Uterus (tissue), 2 donors: ENCODE results near the gene INPP4A.

Experiments used
- POLR2A ChIP-seq, 2 donors: fragments of 450-650 bp; IDR thresholded peaks; one replicate each; pipeline ENCODE4 v1.6.1; 2016; ENCODE audit warnings: antibody characterized with exemption in 2 of 2, mild to moderate bottlenecking in 1 of 2, moderate library complexity in 1 of 2
- TF ChIP-seq, protein P1 (sequence below), 4 experiments: fragments of 200-600 bp in 2 of 4; fragments of 450-650 bp in 2 of 4; sonication (generic) in 2 of 4; IDR thresholded peaks; one replicate each; pipeline ENCODE4 v1.5.1; 2016 to 2019; ENCODE audit warnings: antibody characterized with exemption in 4 of 4, mild to moderate bottlenecking in 2 of 4, moderate library complexity in 1 of 4

DNA sequence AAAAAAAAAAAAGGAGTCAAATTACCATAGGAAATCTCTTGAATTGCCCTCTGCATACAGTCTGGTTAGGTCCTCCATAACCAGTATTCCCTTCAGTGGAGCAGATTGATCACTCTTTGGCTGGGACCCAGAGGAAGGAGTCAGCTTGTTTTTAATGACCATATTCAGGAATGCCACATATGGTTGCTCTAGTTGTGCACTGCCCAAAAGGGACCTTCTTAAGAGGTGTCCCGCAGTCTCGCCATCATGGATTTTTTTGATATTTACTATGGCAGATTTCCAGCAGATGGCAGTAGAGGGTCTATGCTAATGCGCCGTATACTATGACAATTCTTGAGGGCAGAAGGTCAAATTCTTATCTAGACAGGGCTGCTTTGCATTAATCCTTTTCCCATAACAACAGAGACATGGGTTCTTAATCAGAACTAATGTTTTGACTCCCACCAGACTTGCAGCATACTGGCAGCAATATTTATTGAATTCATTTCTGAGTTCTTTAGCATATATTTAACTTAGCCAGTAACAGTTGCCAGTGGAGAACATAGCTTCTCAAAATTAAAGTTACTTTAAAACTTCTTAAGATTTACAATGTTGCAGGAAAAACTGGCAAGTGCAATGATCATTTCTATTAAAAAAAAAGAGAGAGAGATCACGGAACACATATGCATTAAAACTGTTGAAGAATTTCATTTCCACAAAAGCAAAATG lies 31.8 kb upstream of the INPP4A start:
- TF ChIP-seq, protein P1, sequence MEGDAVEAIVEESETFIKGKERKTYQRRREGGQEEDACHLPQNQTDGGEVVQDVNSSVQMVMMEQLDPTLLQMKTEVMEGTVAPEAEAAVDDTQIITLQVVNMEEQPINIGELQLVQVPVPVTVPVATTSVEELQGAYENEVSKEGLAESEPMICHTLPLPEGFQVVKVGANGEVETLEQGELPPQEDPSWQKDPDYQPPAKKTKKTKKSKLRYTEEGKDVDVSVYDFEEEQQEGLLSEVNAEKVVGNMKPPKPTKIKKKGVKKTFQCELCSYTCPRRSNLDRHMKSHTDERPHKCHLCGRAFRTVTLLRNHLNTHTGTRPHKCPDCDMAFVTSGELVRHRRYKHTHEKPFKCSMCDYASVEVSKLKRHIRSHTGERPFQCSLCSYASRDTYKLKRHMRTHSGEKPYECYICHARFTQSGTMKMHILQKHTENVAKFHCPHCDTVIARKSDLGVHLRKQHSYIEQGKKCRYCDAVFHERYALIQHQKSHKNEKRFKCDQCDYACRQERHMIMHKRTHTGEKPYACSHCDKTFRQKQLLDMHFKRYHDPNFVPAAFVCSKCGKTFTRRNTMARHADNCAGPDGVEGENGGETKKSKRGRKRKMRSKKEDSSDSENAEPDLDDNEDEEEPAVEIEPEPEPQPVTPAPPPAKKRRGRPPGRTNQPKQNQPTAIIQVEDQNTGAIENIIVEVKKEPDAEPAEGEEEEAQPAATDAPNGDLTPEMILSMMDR (IDR thresholded peaks at IDR 0.05), result peak; percentile 33 to 64 (median 39)
- no peak for TF ChIP-seq POLR2A (IDR thresholded peaks at IDR 0.05)
